Subcutaneous adipose tissue (tissue), 4 donors: ENCODE measurements around the gene RIPPLY3. TPM values are rescaled to one million over a fixed set of nuclear protein-coding genes. Genes with fewer than 3 reads are reported as not detected.

ENCODE experiments used
- CTCF ChIP-seq: fragments of 450-650 bp; IDR thresholded peaks from one replicate; pipeline ENCODE4 v1.5.1; 2016; ENCODE audit warnings: low read depth, mild to moderate bottlenecking, control low read depth, antibody characterized with exemption, moderate library complexity
- total RNA-seq, 4 donors: library from RNA; depleted of rRNA; stranded (reverse); fragments of >200 nt; gene quantifications; one replicate each; pipeline ENCODE4 v1.1.0, GENCODE V29; 2016

The RIPPLY3 gene
- total RNA-seq, 4 donors from 2014 or later = not detected

- TF ChIP-seq CTCF = no peak
These were observed 40.8 kb upstream of the RIPPLY3 start for GRCh38 chr21:36965720-36966065.

- TF ChIP-seq CTCF = no peak
These were observed 40.3 kb upstream of the RIPPLY3 start, which contains the start of gene HLCS for GRCh38 chr21:36966066-36966820. Gene HLCS (minus strand): TSS chr21:36966669. CDS start chr21:36966638, 31 bp downstream.

GRCh38 chr21:36966821-36967768 lies 39.4 kb upstream of the RIPPLY3 start:
- TF ChIP-seq CTCF = no peak

- TF ChIP-seq CTCF = no peak
These were observed 38.1 kb upstream of the RIPPLY3 start for GRCh38 chr21:36968414-36968813.

GRCh38 chr21:36968976-36969375 lies 37.5 kb upstream of the RIPPLY3 start:
- no peak for TF ChIP-seq CTCF

GRCh38 chr21:36973986-36974850 lies 32.3 kb upstream of the RIPPLY3 start:
- TF ChIP-seq CTCF = no peak
